ENCODE results near the gene CACNA1C.

The CACNA1C gene

DNA sequence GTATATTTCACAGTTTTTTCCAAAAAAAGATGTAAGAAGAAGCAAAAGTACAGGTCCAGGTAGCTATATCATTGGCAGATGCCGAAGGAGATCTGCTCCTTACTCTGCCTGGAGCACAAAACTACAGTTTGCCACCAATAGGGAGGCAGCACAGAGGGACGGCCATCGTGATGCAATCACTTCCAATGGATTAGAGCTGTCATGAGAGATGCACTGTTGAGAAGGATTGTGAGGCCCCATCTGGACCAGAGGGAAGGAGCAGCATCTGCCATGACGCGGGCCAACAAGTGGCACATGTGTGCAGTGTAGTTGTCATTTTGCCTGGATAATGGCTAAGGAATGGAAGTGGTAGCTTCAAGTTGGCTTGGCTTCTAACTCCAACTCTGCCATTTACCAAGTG, 423.2 kb downstream of the CACNA1C start:
- TF ChIP-seq POLR2A (IDR thresholded peaks at IDR 0.05; ENCODE audit: low read depth, low read length) (no peak), TAF1 (IDR thresholded peaks at IDR 0.05; ENCODE audit: low read depth, low read length) (no peak), POU2F2 (IDR thresholded peaks at IDR 0.05; ENCODE audit: low read depth, low read length) (no peak), SPI1 (IDR thresholded peaks at IDR 0.05; ENCODE audit: low read depth, low read length) (no peak), POLR2AphosphoS5 (IDR thresholded peaks at IDR 0.05; ENCODE audit: low read depth, low read length) (no peak), PAX5 (IDR thresholded peaks at IDR 0.05; ENCODE audit: insufficient read depth, low read length, severe bottlenecking) (no peak)
- DNase-seq (ENCODE audit: insufficient read length, low spot score) (no peak), FAIRE-seq (no peak)

DNA sequence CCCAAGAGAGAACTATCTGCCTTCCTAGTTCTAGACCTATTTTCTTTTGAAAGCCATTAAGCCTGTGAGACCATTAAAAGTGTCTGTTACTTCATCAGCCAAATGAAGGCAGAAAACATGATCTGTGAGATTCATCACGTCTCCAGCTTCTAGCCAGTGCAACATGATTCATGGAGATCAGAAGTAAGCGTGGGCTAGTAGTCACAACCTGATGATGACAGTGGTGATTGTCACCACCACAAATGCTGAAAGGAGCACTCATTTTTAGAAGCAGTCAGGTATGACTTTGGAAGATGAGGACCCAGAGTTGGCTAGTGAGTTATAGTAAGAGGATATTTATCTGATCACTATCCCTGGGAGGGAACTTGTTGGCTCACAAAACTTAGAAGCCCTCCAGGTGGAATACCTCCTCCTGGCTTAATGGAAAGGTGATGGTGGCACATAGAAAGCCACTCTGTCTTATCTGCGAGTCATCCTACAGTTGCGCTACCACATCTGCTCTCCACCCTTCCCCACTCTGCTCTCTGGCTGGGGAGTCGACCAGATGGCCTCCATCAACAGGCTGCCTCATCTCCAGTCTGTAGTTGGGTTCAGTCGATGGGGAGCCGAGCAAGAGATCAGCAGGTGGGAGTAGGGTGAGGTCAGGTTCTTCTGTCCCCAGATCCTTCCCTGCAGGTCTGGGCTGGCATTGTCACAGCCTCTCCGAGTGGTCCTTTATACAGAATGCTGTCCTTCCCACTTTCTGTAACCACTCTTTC, 424.4 kb downstream of the CACNA1C start:
- TF ChIP-seq POLR2A (IDR thresholded peaks at IDR 0.05; ENCODE audit: low read depth, low read length), result no peak
- no peak for TF ChIP-seq SPI1 (IDR thresholded peaks at IDR 0.05; ENCODE audit: low read depth, low read length)
- DNase-seq (ENCODE audit: insufficient read length, low spot score) (no peak), FAIRE-seq (no peak)

DNA sequence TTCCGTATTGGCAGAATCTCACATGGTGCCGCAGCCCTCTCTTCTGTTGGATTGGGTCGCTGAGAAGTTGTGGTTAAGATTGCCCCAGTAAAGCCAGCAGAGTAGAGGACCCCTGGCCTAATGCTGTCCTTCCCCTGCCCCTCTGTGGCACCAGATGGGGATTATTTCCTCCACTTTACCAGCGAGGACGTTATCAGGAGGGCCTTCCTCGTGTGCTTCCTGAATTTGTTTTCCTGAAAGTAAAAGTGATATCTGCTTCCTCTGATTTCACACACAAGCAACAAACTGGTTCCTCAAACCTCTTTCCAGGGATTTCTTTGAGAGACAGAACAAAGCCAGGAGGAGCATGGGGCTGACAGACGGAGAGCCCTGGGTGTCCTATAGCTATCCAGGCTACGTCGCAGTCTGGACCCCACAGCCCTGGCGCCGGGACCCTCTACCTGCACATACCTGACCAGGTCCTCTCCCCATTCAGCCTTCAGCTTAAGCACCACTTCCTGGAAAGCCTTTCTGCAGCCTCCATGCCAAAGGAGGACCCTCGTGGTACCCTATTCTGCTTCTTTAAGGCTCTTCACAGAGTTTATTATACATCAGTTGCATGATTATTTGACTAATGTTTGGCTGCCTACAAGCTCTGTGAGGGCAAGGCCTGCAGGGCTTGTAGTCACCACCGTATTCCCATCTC, 427.2 kb downstream of the CACNA1C start:
- TF ChIP-seq POLR2AphosphoS5 (IDR thresholded peaks at IDR 0.05; ENCODE audit: low read depth, low read length) (no peak), POU2F2 (IDR thresholded peaks at IDR 0.05; ENCODE audit: low read depth, low read length) (no peak), SPI1 (IDR thresholded peaks at IDR 0.05; ENCODE audit: low read depth, low read length) (no peak), TAF1 (IDR thresholded peaks at IDR 0.05; ENCODE audit: low read depth, low read length) (no peak), PAX5 (IDR thresholded peaks at IDR 0.05; ENCODE audit: insufficient read depth, low read length, severe bottlenecking) (no peak), POLR2A (IDR thresholded peaks at IDR 0.05; ENCODE audit: low read depth, low read length) (no peak)
- DNase-seq (ENCODE audit: insufficient read length, low spot score) (no peak), FAIRE-seq (no peak)

DNA sequence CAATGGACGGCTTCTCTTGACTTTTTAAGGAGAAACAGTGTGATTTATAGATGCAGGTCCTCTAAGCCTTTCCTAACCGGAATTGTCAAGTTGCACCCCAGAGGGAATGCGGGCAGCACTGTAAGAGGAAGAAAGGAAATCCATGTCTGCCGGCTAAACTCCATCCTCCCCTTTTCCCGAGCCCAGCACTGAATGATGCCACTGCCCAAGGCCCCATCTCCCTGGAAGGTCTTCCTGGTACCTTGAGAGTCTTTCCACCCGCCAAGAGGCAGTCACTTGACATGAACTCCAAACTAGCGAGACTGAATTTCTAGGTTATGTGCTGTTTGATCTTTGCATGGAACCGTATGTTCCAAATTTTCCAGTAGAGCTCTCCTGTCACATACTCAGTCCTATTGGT, 428.6 kb downstream of the CACNA1C start:
- FAIRE-seq, result no peak
- TF ChIP-seq POLR2AphosphoS5 (IDR thresholded peaks at IDR 0.05; ENCODE audit: low read depth, low read length), result no peak
- no peak for TF ChIP-seq POU2F2 (IDR thresholded peaks at IDR 0.05; ENCODE audit: low read depth, low read length)
- TF ChIP-seq POLR2A (IDR thresholded peaks at IDR 0.05; ENCODE audit: low read depth, low read length), result no peak
- no peak for TF ChIP-seq TAF1 (IDR thresholded peaks at IDR 0.05; ENCODE audit: low read depth, low read length)
- TF ChIP-seq SPI1 (IDR thresholded peaks at IDR 0.05; ENCODE audit: low read depth, low read length), result no peak
- TF ChIP-seq PAX5 (IDR thresholded peaks at IDR 0.05; ENCODE audit: insufficient read depth, low read length, severe bottlenecking), result no peak

DNA sequence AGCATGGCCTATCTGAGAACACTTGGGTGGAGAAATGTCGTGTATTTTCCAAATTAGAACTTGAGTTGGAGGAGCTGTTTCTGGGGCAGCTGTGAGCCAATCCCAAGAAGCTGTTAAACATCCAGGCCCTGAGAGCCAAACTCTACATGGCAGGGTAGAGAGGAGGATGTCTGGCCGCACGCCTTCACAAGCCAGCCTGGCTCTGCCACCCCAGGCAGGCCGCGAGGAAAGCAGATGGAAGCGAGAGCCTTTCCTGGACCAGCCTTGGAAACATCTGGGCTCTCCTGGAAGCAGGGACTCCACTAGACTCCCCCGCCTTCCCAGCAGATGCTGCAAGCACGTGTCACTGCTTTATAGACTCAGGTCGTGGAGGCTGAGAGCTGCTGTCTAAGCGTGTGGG, 429.2 kb downstream of the CACNA1C start:
- no peak for TF ChIP-seq PAX5 (IDR thresholded peaks at IDR 0.05; ENCODE audit: insufficient read depth, low read length, severe bottlenecking)
- TF ChIP-seq POLR2AphosphoS5 (IDR thresholded peaks at IDR 0.05; ENCODE audit: low read depth, low read length), result no peak
- TF ChIP-seq POU2F2 (IDR thresholded peaks at IDR 0.05; ENCODE audit: low read depth, low read length), result no peak
- no peak for DNase-seq (ENCODE audit: insufficient read length, low spot score)
- no peak for FAIRE-seq

More for the DNA sequence above, 428.6 kb downstream of the CACNA1C start:
- no peak for DNase-seq (ENCODE audit: insufficient read length, low spot score)

DNA sequence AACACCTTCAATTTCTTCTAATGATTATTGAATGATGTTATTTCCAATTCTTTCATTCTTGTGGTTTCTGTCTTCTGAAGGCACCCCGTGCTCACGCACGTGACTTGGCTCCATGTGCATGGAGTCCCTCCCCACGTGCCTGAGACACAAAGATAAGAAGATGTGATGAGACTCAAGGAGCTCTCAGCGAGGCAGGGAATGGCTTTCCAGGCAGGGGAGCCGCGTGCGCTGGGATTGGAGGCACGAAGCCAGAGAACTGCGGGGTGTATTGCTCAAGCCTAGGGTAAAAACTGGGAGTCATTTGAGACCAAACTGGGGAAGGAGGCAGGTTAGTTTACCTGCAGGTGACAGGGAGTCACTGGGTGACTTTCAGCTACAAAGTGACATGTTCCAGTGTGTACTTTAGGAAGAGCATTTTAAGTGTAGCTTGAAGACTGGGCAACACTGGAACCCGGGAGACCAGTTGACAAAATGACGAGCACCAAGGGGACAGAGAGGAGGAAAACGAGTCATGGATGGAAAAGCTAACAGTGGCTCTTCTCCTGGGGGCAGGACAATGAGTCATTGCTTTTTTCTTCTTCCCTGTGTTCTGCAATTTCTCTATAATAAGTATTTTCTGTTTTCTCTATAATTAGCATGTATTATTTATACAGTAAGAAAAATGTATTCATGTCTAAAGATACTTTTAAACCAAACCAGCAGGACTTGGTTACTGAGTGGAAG, 430.3 kb downstream of the CACNA1C start:
- DNase-seq (ENCODE audit: insufficient read length, low spot score), result no peak
- no peak for FAIRE-seq
- no peak for TF ChIP-seq TAF1 (IDR thresholded peaks at IDR 0.05; ENCODE audit: low read depth, low read length)
- no peak for TF ChIP-seq SPI1 (IDR thresholded peaks at IDR 0.05; ENCODE audit: low read depth, low read length)
- no peak for TF ChIP-seq POU2F2 (IDR thresholded peaks at IDR 0.05; ENCODE audit: low read depth, low read length)
- no peak for TF ChIP-seq POLR2AphosphoS5 (IDR thresholded peaks at IDR 0.05; ENCODE audit: low read depth, low read length)
- no peak for TF ChIP-seq PAX5 (IDR thresholded peaks at IDR 0.05; ENCODE audit: insufficient read depth, low read length, severe bottlenecking)
- TF ChIP-seq POLR2A (IDR thresholded peaks at IDR 0.05; ENCODE audit: low read depth, low read length), result no peak

DNA sequence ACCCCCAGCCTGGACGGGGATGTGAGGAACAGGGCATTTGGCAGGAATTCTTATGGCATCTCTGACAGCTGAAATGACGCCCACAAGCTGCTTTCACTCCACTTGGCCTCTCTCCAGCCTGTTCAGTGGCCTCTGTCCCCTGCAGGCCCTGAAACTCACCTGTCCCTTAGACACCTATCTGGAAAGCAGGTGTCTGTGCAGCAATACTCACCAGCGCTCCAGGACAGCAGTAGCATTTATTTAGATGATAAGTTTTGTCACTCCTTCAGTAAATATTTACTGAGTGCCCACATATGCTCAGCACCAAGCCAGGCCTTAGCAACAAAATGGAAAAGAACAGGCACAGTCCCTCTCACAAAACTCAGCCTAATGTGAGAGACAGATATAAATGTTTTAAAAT, 430.9 kb downstream of the CACNA1C start:
- DNase-seq (ENCODE audit: insufficient read length, low spot score) (no peak), FAIRE-seq (no peak)
- TF ChIP-seq SPI1 (IDR thresholded peaks at IDR 0.05; ENCODE audit: low read depth, low read length) (no peak), POLR2A (IDR thresholded peaks at IDR 0.05; ENCODE audit: low read depth, low read length) (no peak), PAX5 (IDR thresholded peaks at IDR 0.05; ENCODE audit: insufficient read depth, low read length, severe bottlenecking) (no peak), POU2F2 (IDR thresholded peaks at IDR 0.05; ENCODE audit: low read depth, low read length) (no peak), POLR2AphosphoS5 (IDR thresholded peaks at IDR 0.05; ENCODE audit: low read depth, low read length) (no peak), TAF1 (IDR thresholded peaks at IDR 0.05; ENCODE audit: low read depth, low read length) (no peak)

DNA sequence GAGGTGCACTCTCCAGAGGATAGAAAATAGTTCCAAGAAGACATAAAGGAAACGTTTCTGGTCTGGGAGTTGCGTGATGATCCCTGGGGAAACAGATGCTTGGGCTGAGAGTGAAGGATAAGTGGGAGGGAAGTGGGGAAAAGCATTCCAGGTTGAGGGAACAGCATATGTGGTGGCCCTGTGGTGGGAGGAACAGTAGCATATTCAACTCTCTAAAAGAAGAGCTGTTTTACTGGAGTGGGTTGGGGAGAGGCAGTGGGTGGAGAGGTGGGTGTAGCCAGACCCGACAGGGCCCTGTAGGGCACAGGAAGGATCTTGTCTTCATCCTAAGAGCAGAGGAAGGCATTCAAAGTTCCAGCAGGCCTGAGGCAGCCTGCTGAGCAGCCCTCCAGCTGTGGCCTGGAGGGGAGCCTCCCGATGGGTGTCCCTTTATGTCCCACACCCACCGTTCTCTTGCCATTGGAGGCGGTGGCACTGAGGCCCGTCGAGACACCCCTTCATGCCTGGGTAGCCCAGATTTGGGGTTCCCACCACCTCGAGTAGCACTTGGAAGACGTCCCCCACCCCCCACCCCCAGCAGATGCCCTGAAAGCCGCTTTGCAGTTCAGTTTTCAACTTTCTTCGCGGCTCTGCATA, 431.5 kb downstream of the CACNA1C start:
- no peak for FAIRE-seq

DNA sequence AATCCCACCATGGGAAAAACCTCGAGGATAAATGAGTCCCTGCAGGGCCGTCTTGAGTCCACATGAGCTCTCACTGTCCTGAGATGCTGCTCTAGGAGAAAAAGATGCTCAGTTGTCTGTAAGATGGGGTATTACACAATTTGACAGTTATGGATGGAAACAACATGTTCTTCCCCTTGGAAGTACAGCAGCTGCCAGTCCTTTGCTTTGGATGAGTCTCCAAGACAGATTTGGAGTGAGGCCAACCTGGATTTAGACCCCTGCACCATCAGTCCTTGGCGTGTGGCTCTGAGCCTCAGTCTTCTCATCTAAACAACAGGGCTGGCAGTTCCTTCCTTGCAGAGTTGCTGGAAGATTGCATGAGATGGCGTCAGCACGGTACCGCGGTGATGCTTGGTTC, 432.9 kb downstream of the CACNA1C start:
- no peak for FAIRE-seq
- no peak for DNase-seq (ENCODE audit: insufficient read length, low spot score)
- TF ChIP-seq PAX5 (IDR thresholded peaks at IDR 0.05; ENCODE audit: insufficient read depth, low read length, severe bottlenecking), result no peak
- no peak for TF ChIP-seq POU2F2 (IDR thresholded peaks at IDR 0.05; ENCODE audit: low read depth, low read length)
- no peak for TF ChIP-seq TAF1 (IDR thresholded peaks at IDR 0.05; ENCODE audit: low read depth, low read length)
- no peak for TF ChIP-seq POLR2A (IDR thresholded peaks at IDR 0.05; ENCODE audit: low read depth, low read length)
- TF ChIP-seq POLR2AphosphoS5 (IDR thresholded peaks at IDR 0.05; ENCODE audit: low read depth, low read length), result no peak
- TF ChIP-seq SPI1 (IDR thresholded peaks at IDR 0.05; ENCODE audit: low read depth, low read length), result no peak

More for the DNA sequence above, 431.5 kb downstream of the CACNA1C start:
- DNase-seq (ENCODE audit: insufficient read length, low spot score), result no peak
- TF ChIP-seq SPI1 (IDR thresholded peaks at IDR 0.05; ENCODE audit: low read depth, low read length) (no peak), PAX5 (IDR thresholded peaks at IDR 0.05; ENCODE audit: insufficient read depth, low read length, severe bottlenecking) (no peak), POLR2A (IDR thresholded peaks at IDR 0.05; ENCODE audit: low read depth, low read length) (no peak), POLR2AphosphoS5 (IDR thresholded peaks at IDR 0.05; ENCODE audit: low read depth, low read length) (no peak), TAF1 (IDR thresholded peaks at IDR 0.05; ENCODE audit: low read depth, low read length) (no peak), POU2F2 (IDR thresholded peaks at IDR 0.05; ENCODE audit: low read depth, low read length) (no peak)

All from GM12891 (cell line).